ENCODE measurements around the gene TMEM52. TPM values are rescaled to one million over a fixed set of nuclear protein-coding genes. Genes with fewer than 3 reads are reported as not detected.
A peak's percentile ranks its signal among the peaks of the same experiment; 100 is the strongest.

Gene TMEM52
- total RNA-seq, 1 experiment from 2014 or later, result 6.4 TPM

GRCh38 chr1:1892763-1893120 is 26.3 kb downstream of the TMEM52 start:
- no TSS peak for BruUV-seq (replicated peaks)
- intact Hi-C loops (cut with micrococcal nuclease; ENCODE audit: unreplicated experiment), result no loop called here
- Histone ChIP-seq H3K36me3 (ENCODE audit: control insufficient read depth, insufficient read depth, low read length) (no peaks in the 10 kb centered on the region), H3K27me3 (replicated peaks; ENCODE audit: control insufficient read depth, insufficient read depth, low read length) (no peaks in the 10 kb centered on the region), H3K9me3 (no peaks in the 10 kb centered on the region), H3K4me1 (peaks cover 56% of the 10 kb centered on the region), H3K4me3 (ENCODE audit: low read depth, low read length) (no peak overlapping the region)
- peak overlapping the region; percentile 85 for H3K27ac Mint-ChIP-seq (ENCODE audit: unreplicated experiment)
- no peak for TF ChIP-seq CTCF (IDR thresholded peaks at IDR 0.05; ENCODE audit: insufficient read depth in 1 of 2, low read depth in 1 of 2, low read length in 1 of 2, severe bottlenecking in 1 of 2, unreplicated experiment in 1 of 2)
- no peaks in the 10 kb centered on the region for H3K27me3 Mint-ChIP-seq (ENCODE audit: insufficient read depth, unreplicated experiment)
- H3K4me3 Mint-ChIP-seq (ENCODE audit: unreplicated experiment), result peak overlapping the region; percentile 96
- no peaks in the 10 kb centered on the region for H3K9me3 Mint-ChIP-seq (ENCODE audit: unreplicated experiment)
- POLR2A ChIA-PET, result no interaction called here
- DNase-seq, result no peak
- peaks cover 6% of the 10 kb centered on the region for H3K4me1 Mint-ChIP-seq (ENCODE audit: low read depth, unreplicated experiment)
- CTCF ChIA-PET, result no interaction called here
- H3K36me3 Mint-ChIP-seq (ENCODE audit: insufficient read depth, unreplicated experiment), result peaks cover 25% of the 10 kb centered on the region

- ChIA-PET POLR2A (no interaction called here), CTCF (interaction anchor here (1.0 kb wide), 1 partner anchor 17 kb away, joined by 4 read pairs; no protein-coding TSS in a partner anchor)
- Mint-ChIP-seq H3K27me3 (ENCODE audit: insufficient read depth, unreplicated experiment) (no peaks in the 10 kb centered on the region), H3K27ac (ENCODE audit: unreplicated experiment) (peak overlapping the region; percentile 85), H3K9me3 (ENCODE audit: unreplicated experiment) (no peaks in the 10 kb centered on the region), H3K4me3 (ENCODE audit: unreplicated experiment) (peak overlapping the region; percentile 96), H3K4me1 (ENCODE audit: low read depth, unreplicated experiment) (peaks cover 6% of the 10 kb centered on the region), H3K36me3 (ENCODE audit: insufficient read depth, unreplicated experiment) (peaks cover 25% of the 10 kb centered on the region)
- peaks cover 54% of the 10 kb centered on the region for H3K4me1 ChIP-seq
- H3K27me3 ChIP-seq (replicated peaks; ENCODE audit: control insufficient read depth, insufficient read depth, low read length), result no peaks in the 10 kb centered on the region
- peak overlapping the region; percentile 91 for H3K4me3 ChIP-seq (ENCODE audit: low read depth, low read length)
- DNase-seq, result no peak
- BruUV-seq (replicated peaks), result TSS peak; percentile 49
- H3K36me3 ChIP-seq (ENCODE audit: control insufficient read depth, insufficient read depth, low read length), result no peaks in the 10 kb centered on the region
- intact Hi-C loops (cut with micrococcal nuclease; ENCODE audit: unreplicated experiment), result no loop called here
- TF ChIP-seq CTCF (IDR thresholded peaks at IDR 0.05; ENCODE audit: insufficient read depth in 1 of 2, low read depth in 1 of 2, low read length in 1 of 2, severe bottlenecking in 1 of 2, unreplicated experiment in 1 of 2), result no peak
- no peaks in the 10 kb centered on the region for H3K9me3 ChIP-seq
Observed at GRCh38 chr1:1892079-1892762, 26.9 kb downstream of the TMEM52 start.

GRCh38 chr1:1891349-1892078 is 27.6 kb downstream of the TMEM52 start:
- H3K4me3 Mint-ChIP-seq (ENCODE audit: unreplicated experiment), result peak overlapping the region; percentile 96
- intact Hi-C loops (cut with micrococcal nuclease; ENCODE audit: unreplicated experiment), result loop anchor here (1.0 to 2.0 kb wide), 2 partner anchors 28 to 33 kb away; partner anchors contain the start of gene TMEM52
- H3K36me3 Mint-ChIP-seq (ENCODE audit: insufficient read depth, unreplicated experiment), result peaks cover 26% of the 10 kb centered on the region
- CTCF ChIA-PET, result interaction anchor here (1.0 kb wide), 1 partner anchor 17 kb away, joined by 4 read pairs; no protein-coding TSS in a partner anchor
- no peaks in the 10 kb centered on the region for H3K9me3 Mint-ChIP-seq (ENCODE audit: unreplicated experiment)
- no peak for TF ChIP-seq CTCF (IDR thresholded peaks at IDR 0.05; ENCODE audit: insufficient read depth in 1 of 2, low read depth in 1 of 2, low read length in 1 of 2, severe bottlenecking in 1 of 2, unreplicated experiment in 1 of 2)
- Histone ChIP-seq H3K36me3 (ENCODE audit: control insufficient read depth, insufficient read depth, low read length) (no peaks in the 10 kb centered on the region), H3K27me3 (replicated peaks; ENCODE audit: control insufficient read depth, insufficient read depth, low read length) (no peaks in the 10 kb centered on the region), H3K9me3 (no peaks in the 10 kb centered on the region), H3K4me3 (ENCODE audit: low read depth, low read length) (peak overlapping the region; percentile 91), H3K4me1 (peaks cover 47% of the 10 kb centered on the region)
- H3K27ac Mint-ChIP-seq (ENCODE audit: unreplicated experiment), result peak overlapping the region; percentile 85
- H3K27me3 Mint-ChIP-seq (ENCODE audit: insufficient read depth, unreplicated experiment), result no peaks in the 10 kb centered on the region
- peak; percentile 78 to 81 for DNase-seq
- POLR2A ChIA-PET, result interaction anchor here (0.7 kb wide), 1 partner anchor 10 kb away, joined by 11 read pairs; no protein-coding TSS in a partner anchor
- H3K4me1 Mint-ChIP-seq (ENCODE audit: low read depth, unreplicated experiment), result peaks cover 6% of the 10 kb centered on the region
- BruUV-seq (replicated peaks), result no TSS peak

Data from Caco-2 (cell line).